Kidney tubule cell (primary cell): ENCODE measurements around the gene PRR5L.
"Not testable (repeated sequence)": the region's sequence is repeated elsewhere in the genome, so short reads cannot be mapped to it uniquely, and the experiment has no call there.

Source experiments
- DNase-seq: peaks from one replicate; pipeline ENCODE4 v3.0.0-alpha.2; 2018; ENCODE audit warnings: low spot score

Gene PRR5L

DNA sequence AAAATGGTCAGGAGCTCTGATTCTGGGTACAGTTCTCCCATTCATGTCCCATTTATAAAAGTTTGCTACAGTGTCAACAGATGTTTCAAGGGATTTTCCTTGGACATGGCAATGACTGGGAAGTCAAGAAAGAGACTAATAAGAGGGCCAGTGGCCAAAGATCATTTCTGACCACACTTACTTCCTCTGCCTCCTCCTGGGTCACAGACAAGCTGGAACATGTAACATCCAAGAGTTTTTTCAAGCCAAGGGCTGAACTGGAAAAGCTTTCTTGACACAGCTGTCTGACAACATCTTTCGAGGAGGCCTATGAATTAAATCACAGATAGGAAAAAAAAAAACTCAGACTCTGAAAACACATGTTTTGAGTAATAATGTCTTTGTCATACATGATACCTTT is 15.6 kb upstream of the PRR5L start:
- no peak for DNase-seq

DNA sequence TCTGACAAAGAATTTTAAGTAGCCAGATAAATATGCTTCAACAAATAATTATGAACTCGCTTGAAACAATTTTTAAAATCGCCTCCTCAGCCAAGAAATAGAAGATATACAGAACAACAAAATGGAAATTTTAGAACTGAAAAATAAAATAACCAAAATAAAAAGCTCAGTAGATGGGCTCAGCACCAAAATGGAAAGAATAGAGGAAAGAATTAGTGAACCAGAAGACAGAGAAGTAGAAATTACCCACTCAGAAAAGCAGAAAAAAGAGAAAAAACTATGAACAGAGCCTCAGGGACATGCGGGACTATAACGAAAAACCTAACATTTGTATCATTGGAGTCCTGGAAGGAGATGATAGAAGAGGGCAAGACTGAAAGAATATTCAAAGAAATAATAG is 14.2 kb upstream of the PRR5L start:
- DNase-seq = no peak

DNA sequence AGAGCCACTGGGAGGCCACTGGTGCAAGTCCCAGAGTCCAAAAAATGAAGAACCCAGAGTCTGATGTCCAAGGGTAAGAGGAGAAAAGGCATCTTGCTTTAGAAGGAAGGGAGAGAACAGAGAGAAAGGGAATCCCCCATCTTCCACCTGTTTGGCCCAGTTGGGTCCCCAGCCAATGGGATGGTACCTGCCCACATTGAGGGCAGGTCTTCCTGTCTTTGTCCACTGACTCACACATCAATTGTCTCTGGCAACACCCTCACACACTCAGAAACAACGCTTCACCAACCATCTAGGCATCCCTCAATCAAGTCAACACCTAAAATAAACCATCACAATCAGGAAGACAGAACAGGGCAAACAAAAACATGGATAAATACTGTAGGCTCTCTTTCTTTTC is 13.2 kb upstream of the PRR5L start:
- DNase-seq = no peak

DNA sequence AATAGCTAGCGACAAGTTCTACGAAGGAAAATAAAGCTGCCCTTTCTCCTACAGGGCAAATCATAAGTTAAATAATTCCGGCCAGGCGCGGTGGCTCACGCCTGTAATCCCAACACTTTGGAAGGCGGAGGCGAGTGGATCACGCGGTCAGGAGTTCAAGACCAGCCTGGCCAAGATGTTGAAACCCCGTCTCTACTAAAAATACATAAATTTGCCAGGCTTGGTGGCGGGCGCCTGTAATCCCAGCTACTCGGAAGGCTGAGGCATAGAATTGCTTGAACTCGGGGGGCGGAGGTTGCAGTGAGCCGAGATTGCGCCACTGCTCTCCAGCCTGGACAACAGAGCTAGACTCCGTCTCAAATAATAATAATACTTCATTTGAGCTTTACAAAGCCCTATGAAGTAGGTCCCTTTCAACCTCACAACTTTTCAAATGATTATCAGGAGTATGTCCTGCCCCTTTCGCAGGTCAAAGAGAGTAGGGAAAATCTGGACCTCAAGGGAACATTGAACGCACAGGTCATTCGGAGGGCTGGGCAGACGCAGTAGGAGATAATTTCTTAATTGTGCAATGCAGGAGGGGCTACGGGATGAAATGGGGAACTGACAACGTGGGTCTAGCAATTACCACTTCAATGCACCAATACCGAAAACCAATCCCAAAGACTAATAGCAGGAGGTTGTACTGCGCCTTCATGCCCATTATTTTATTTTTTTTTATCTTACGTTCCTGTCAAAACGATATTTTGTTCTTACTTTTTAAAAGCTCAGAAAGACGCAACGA is 7.5 kb upstream of the PRR5L start:
- DNase-seq = no peak

DNA sequence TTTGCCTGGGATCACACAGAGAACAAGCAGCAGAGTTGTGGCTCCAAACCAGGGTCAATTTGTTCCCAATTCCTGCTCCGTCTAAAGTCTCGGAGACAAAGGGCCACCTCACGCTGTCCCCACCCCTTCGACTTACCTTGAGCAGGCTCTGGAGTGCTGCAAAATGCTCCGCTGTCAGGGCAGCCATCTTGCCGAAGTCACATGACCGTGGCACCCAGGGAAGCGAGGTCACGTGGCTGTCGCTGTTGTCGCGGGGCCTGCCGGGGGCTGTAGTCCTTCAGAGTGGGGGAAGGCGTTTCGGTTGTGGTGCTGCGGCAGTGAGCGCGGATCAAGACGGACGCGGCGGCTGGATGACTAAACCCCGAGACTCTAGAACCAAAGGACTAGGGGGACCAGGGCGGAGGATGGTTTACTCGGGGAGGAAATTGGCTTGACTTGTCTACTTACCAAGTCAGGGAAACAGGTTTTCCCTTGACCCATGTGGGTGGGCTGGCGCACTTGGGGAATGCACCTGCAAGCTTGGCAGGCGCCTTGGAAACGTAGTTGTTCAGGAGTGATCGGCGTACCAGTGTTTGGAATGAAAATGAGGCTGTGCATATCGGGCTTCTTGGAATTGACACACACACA is 6.7 kb upstream of the PRR5L start, which contains the start of gene COMMD9:
COMMD9 (minus strand) TSS at position 199 of the 627 bp plus-strand sequence; CDS start at position 187, 12 bp downstream.
- peak; percentile 96 for DNase-seq

DNA sequence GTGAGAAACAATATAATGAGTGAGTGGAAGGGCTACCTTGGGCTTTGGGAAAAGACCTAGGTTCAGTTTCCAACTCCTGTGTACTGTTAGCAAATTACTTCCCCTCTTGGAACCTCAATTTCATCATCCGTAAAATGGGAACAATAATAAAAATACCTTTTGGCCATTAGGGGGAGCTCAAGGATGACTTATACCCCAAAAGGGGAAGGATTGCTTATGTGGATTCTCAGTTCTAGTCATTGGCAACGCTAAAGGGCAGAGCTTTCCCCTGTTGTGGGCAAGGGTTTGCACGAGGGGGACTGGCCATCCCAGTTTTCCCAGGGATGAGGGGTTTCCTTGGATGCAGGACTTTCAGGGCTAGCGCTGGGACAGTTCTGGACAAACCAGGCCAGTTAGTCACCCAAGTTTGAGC is 3.8 kb upstream of the PRR5L start:
- DNase-seq = peak; percentile 65

DNA sequence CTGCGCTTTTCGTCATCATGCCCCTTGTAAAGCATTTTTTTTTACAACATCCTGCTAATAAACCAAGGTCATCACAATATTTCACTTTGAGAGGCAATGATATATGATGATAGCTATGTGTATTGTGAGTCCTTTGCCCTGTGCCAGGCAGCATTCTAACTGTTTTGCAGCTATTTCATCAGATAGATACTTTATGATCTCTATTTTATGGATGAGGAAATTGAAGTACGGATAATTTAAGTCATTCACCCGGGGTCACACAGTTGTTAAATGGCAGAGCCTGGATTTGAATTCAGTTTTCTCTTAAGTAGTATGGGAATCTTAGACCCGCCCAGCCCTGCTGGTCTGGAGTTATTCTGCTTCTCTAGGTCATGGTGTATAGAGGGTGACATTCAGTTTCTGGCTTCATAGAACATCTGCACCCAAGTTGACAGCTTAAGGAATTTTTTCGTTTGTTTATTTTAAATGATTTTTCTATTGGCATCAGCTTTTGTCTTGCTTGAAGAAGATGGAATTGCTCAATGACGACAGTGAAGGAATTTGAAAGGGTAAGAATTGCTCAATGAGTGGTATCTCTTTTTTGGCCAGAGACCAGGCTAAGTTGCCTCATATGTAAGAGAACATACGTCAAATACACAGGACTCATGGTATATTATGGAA is 926 bp downstream of the PRR5L start:
- no peak for DNase-seq

DNA sequence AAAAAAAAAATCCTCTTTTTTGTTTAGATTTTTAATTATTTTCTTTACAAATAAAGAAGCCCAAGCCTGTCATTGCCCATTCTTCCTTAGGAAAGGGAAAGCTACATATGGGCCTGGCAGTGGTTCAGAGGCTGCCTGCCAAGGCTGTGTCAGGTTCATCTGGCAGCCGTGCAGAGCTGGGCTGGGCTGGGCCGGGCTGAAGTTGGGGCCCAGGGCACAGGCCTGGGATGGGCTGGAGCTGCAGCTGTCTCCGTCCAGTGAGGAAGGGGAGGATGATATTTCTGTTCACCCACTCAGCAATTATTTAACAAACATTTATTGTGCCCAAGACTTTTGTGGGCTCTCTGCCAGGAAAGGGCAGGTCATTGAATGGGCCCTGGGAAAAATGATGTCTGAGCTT is 4.6 kb downstream of the PRR5L start:
- DNase-seq = no peak

DNA sequence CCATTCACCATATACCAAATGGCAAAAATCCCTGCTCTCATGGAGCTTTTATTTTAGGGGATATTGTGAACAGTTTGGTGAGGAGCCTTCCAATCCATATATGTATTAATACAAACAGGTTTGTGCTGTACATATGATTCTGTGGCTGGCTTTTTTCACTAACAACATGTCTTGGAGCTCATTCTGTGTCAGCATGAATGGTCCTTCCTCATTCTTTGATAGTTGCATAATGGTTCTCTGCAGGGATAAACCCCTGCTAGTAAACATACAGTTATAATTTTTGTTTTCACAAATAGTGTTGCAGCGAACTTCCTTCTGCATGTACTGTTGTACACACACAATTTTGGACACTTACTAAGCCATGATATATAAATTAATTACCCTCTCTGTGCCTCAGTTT is 8.3 kb downstream of the PRR5L start:
- peak; percentile 59 for DNase-seq

DNA sequence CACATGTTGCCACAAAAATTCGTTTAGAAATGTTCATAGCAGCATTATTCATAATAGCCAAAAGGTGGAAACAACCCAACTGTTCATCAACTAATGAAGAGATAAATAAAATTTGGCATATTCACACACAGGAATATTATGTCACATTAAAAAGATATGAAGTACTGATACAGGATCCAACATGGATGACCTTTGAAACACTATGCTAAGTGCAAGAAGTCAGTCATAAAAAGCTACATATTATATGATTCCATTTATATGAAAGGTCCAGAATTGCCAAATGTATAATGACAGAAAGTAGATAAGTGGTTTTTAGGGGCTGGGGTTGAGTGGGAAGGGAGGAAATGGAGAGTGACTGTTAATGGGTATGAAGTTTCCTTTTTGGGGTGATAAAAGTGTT is 9.0 kb downstream of the PRR5L start:
- DNase-seq = no peak

DNA sequence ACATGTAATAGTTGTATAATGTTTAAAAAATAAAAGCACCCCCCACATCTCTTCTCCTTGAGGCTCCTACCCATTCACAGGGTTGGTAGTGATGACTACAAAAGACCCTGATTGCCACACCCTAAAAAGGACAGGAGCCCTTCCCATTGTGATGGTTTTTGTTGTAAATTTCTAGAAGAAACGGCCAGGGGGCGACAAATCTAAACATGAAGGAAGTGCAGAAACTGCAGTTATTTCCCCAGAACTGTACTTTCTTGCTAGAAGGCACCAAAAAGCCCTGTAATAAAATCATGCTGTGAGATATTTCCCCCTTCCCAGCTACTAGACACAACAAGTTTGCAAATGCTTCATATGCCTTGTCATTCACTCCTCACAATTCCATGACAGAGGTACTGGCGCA is 10.8 kb downstream of the PRR5L start:
- peak; percentile 26 for DNase-seq

DNA sequence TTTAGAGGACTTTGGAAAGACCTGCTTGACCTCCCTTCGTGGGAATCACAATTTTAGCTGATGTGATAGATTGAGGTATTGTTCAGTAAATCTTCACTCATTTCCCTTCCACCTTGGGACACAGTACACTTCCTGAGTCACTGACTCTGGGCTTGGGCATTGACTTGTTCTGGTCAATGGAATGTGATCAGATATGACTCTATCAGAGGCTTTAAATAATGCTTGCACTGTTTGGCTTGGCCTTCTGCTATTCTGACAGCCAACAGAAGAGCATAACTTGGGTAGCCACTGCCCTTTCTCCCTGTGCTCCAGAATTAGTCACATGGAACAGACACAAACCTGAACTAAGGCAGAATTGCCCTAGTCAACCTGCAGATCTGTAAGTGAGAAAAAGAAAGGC is 12.5 kb downstream of the PRR5L start:
- peak; percentile 73 for DNase-seq

DNA sequence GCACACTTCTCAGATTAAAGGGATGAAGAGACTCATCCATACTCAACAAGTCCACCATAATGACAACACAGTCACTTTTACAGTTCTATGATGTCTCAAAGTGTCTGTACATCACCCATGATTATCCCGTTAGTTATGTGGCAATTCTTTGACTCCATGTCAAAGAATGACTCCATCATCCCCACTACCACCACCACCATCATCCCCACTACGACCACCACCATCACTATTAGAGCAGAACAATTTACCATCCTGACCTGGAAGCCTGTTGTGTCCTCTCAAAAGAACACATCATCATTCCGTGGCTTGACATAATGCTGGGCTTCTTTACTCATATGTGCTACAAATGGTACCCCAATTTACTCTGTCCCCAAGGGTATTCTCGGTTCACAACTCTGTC is 13.7 kb downstream of the PRR5L start:
- DNase-seq = no peak

DNA sequence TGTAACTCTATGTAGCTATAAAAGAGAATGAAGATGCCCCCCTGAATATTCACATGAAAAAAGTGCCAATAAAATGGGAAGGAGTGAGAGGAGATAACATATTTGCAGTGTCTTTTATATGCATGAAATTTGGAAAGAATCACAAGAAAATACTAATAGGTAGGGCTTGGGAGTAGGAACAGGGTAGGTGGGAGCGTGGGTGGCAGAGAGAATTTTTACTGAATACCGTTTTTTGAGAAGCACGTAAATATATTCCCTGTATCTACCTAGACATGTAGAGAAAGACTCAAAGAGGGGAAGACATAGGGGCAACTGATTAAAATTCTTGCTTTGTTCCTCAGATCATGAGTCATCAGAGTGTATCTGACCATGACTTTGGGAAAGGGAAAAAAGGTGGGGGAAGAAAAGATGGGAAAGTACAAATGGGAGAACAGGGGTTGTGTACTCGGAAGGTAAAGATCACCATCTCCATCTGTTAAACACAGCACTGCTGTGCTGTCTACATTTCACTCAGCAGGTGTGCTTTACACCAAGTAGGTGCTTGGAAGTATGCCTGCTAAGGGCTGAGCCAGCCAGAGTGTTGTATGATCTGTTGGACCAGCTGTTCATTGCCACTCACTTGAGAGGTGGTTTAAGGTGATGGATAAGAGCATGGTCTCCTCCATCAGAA is 16.0 kb downstream of the PRR5L start:
- peak; percentile 68 for DNase-seq

DNA sequence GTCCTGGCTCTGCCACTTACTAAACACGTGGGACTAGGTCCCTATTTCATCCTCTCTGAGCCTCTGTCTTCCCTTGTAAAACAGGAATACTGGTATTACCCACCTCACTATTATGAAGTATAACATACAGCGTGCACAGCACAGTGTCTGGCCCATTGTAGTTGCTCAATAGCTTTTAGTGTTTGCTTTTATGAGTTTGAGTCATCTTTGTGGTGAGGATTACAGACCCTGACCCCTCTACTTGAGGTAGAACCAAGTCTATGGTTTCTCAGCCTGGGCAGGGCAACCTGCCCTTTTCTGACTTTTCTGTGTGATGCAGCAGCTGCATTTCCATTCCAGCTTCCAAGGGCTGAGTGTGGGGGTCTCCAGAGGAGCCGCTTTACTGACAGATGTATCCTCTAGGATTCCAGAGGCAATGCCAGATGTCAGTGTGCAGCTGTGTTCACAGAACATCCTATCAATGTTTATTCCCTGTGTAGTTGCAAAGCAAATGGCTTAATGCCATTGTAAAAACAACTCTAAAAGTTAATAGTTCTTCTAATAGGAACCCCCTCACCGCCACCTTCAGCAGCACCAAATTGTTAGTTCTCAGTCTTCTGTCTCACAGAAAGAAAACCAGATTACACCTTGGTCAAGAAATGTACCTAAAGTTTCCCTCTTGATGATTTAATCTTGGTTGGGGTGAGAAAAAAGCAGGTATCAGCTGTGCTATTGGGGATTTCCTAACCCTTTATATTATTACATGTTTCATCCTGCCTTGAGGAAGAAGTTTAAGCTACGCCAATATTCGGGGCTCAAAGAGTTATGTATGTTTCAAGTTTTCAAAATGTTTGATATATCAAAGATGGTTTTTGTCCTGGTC is 16.8 kb downstream of the PRR5L start:
- peak; percentile 64 for DNase-seq

DNA sequence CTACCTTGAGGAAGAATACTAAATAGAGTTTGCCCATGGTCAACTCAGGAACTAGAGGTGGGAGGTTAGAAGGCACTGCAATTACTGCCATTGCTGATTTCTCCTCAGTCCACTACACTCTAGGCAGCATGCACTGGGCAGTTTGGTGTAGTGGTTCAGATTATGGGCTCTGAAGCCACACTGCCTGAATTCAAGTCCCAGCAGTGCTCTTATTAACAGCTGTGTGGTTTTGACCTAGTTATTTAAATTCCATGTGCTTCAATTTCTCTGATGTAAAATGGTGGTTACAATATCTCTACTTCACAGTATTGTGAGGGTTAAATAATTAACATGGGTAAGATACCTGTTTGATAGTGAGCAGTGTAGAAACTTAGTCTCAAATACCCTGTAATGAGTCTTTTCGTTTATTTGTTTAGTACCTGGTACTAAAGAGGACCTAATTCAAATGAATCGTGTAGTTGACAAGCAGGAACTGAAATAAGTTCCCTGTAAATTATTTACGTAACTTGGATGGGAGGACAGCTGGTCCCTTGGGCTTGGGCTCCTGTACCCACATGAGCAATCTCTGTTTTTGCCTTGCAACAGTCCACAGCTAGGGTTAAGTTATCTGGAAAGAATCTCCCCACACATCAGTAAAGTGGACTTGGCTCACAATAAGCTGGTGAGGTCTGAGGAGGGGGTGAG is 17.8 kb downstream of the PRR5L start:
- peak; percentile 49 for DNase-seq

DNA sequence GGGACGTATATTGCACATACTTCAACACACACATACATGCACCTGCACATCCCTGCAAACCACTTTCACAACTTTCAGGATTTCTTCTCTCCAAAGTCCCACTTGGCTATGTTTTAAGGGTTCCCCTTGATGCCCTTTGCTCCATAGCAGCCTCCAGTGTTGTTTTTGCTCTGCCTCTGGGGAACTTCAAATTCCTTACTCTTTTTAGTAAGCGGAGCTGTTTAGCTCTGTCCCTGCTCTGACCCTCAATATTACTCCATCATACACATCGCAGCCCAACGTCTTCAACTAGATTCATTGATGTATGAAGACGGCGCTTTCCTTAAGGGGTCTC is 18.3 kb downstream of the PRR5L start:
- no peak for DNase-seq

DNA sequence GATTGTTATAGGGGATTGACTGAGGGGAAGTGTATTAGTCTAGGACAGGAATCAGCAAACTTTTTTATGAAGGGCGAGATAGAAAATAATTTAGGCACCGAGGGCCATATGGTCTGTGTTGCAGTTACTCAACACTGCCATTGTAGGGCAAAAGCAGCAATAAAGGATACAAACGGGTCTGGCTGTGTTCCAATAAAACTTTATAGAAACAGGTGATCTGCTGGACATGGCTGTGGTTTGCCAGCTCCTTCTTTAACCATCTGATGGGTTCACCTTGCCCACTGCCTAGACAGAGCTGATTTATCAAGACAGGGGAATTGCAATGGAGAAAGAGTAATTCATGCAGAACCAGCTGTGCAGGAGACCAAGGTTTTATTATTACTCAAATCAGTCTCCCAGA is 20.0 kb downstream of the PRR5L start:
- DNase-seq = no peak

DNA sequence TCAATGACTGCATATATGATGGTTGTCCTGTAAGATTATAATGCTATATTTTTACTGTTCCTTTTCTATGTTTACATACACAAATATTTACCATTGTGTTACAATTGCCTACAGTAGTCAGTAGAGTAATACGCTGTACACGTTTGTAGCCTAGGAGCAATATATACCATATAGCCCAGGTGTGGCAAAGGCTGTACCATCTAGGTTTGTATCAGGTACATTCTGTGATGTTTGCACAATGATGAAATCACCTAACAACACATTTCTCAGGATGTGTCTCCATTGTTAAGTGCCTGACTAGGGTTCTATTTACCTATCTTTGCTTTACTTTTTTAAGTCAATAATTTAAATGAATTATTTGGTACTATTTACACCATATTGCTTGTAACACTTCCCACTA is 21.9 kb downstream of the PRR5L start:
- DNase-seq = no peak

DNA sequence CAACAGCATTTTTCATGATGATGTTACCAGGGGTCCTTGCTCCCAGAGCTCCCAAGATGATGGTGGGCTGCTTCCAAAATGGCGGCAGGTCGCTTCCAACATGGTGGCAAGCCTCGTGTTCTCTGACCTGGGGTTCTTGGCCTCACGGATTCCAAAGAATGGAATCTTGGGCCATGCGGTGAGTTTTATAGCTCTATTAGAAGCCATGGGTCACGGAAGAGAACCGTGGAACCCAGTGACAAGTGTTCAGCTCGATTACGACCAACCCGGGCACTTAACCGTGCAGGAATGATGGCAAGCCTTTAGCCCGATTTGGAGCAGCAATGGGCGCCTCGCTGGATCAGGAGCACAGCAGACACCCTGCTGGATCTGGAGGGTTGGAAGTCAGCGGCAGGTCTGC is 28.9 kb downstream of the PRR5L start:
- not testable (repeated sequence) for DNase-seq

DNA sequence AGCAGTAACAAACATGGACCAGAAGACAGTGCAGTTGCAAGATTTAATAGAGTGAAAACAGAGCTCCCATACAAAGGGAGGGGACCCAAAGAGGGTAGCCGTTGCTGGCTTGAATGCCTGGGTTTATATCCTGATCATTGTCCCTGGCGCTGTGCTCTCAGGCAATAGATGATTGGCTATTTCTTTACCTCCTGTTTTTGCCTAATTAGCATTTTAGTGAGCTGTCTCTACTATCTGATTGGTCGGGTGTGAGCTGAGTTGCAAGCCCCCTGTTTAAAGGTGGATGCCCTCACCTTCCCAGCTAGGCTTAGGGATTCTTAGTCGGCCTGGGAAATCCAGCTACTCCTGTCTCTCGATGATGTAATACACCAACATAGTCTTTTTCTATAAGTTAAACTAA is 29.3 kb downstream of the PRR5L start:
- not testable (repeated sequence) for DNase-seq
